Left lobe of liver (tissue), 1 donor: ENCODE results near the gene IL36B. TPM values are rescaled to one million over a fixed set of nuclear protein-coding genes. Genes with fewer than 3 reads are reported as not detected.

Experiments
- total RNA-seq: library from RNA; stranded (reverse); gene quantifications from one replicate; pipeline ENCODE4 v1.2.1, GENCODE V29; 2021
- donor health status: DM: no; HTN: yes; CAD: no.

Gene IL36B
- total RNA-seq, 1 donor from 2014 or later = not detected

Other genes with a start within 250 kb of the IL36B start
- gene IL1B, start 216.1 kb downstream of the IL36B start, total RNA-seq = not detected
- not detected for gene IL37, start 141.7 kb downstream of the IL36B start, total RNA-seq
- gene IL36G, start 74.9 kb downstream of the IL36B start, total RNA-seq = 0.20 TPM
- not detected for gene IL36A, start 47.4 kb downstream of the IL36B start, total RNA-seq
- gene IL36RN, start 6.3 kb upstream of the IL36B start, total RNA-seq = not detected
- not detected for gene IL1F10, start 15.1 kb upstream of the IL36B start, total RNA-seq
- 16.0 TPM for gene IL1RN, start 74.7 kb upstream of the IL36B start, total RNA-seq
- 60.3 TPM for gene PSD4, start 121.1 kb upstream of the IL36B start, total RNA-seq
- gene PAX8, start 226.1 kb upstream of the IL36B start, total RNA-seq = 0.65 TPM